ENCODE results near the gene MYG1.
"Not testable (repeated sequence)": the region's sequence is repeated elsewhere in the genome, so short reads cannot be mapped to it uniquely, and the experiment has no call there.

The MYG1 gene

DNA sequence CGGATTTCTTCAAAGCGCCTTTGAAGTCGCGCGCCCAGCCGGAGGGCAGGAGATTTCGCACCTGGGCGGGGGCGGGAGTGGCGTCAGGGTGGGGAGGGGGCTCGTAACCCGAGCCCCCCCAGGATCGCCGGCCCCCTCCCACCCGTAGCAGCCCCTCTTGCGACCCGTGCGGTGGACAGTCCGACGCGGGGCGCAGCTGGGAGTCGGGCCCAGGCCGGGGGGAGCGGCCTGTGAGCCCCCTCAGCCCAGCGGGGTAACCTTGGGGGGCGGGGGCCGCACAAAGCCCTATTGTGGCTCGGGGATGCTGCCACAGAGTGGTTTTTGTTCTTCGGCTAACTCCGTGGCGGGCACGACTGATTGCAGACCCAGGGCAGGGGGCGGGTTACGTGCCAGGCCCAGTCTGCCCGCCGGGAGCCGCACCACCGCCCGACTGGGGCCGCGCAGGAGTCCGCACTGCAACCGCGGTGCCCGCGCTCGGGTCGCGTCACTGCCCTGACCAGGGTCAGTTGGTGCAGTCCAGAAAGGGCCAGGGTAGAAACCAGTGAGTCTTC is 26.1 kb downstream of the MYG1 start:
- no peak for DNase-seq (ENCODE audit: low read depth in 2 of 2)
- peak overlapping the region; percentile 56 to 65 for H3K4me3 ChIP-seq (replicated peaks in 1 of 2; ENCODE audit: low read depth in 2 of 2, low read length in 2 of 2)
- TF ChIP-seq, protein P1, sequence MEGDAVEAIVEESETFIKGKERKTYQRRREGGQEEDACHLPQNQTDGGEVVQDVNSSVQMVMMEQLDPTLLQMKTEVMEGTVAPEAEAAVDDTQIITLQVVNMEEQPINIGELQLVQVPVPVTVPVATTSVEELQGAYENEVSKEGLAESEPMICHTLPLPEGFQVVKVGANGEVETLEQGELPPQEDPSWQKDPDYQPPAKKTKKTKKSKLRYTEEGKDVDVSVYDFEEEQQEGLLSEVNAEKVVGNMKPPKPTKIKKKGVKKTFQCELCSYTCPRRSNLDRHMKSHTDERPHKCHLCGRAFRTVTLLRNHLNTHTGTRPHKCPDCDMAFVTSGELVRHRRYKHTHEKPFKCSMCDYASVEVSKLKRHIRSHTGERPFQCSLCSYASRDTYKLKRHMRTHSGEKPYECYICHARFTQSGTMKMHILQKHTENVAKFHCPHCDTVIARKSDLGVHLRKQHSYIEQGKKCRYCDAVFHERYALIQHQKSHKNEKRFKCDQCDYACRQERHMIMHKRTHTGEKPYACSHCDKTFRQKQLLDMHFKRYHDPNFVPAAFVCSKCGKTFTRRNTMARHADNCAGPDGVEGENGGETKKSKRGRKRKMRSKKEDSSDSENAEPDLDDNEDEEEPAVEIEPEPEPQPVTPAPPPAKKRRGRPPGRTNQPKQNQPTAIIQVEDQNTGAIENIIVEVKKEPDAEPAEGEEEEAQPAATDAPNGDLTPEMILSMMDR (IDR thresholded peaks at IDR 0.05; ENCODE audit: low read depth, low read length) = no peak

DNA sequence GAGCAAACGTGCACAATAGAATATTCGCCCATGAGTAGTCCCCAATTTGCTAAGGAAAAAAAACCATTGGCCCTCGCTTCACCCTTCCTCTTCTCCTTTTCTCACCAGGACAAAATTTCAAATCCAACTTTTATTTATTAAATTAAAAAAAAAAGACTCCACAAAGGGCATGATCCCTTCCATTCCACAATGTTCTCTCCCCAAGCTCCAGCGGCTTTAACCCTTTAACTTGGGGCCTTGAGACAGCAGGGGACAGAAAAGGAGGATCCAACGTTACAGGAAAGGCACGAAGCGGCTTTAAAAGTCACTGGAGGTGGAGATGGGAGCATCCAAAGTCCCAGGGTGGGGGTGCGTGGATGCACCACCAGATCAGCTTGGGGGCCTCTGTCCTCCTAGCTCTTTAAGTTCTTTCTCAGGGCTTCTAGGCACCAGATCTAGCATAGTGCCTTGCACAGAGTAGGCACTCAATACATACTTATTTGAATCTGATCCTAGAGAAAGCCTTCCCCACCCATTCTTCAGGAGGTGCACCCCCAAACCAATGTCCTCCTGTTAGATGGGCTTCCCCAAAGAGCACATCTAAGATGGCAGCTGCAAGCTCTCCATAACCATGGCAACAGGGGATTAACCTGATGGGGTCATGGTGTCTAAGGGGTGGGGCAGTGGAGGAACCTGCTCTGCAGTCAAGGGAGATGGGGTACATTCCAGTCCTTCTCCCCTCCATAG is 27.1 kb downstream of the MYG1 start:
- no peak overlapping the region for H3K4me3 ChIP-seq (replicated peaks in 1 of 2; ENCODE audit: low read depth in 2 of 2, low read length in 2 of 2)
- no peak for DNase-seq (ENCODE audit: low read depth in 2 of 2)

DNA sequence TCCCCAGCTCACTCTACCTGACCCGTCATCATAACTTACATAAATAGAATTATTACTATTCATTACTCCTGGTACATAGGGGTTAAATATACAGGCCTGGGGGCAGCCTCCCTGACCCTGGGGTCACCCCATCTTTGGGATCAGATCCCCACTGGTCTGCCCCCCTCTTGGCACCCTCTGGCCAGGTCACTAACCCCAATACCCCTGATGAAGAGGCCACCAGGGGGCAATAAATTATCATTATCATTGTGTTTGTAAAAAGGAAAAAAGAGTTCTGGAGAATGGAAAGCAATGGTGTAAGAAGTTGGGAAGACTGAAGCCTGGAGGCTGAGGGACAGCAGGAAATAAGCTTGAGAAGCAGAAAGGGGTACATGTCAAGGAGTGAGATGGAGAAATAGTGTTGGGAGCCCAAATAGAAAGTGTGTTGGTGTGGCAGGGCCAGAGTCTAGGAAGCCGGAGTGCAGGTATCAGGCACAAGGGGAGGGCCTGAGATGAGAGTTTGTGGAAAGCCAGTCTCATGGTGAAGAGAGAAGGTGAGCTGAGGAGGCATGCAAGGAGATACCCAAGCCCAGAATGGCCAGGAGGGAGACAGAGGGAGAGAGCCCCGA is 28.0 kb downstream of the MYG1 start:
- TF ChIP-seq, protein P1 (IDR thresholded peaks at IDR 0.05; ENCODE audit: low read depth, low read length) = peak; percentile 45

More for the DNA sequence above, 27.1 kb downstream of the MYG1 start:
- TF ChIP-seq, protein P1 (IDR thresholded peaks at IDR 0.05; ENCODE audit: low read depth, low read length) = no peak

DNA sequence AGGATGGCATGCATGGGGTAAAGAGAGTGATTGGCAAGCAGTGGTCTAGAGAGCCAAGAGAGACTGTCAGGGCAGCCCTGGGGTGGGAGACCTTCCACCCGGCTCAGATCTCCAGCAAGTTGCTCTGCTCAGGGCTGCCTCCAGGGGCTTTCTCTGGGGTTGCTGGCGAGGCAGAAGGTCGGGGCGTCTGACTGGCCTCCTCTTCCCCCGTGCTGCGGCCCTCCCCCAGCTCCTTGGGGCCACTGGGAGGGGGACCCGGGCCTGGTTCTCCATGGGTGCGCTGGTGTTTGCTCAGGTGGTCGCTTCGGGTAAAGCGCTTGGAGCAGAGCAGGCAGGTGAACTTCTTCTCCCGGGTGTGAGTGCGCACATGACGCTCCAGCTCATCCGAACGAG is 28.5 kb downstream of the MYG1 start:
- no peak overlapping the region for H3K4me3 ChIP-seq (replicated peaks in 1 of 2; ENCODE audit: low read depth in 2 of 2, low read length in 2 of 2)
- no peak for DNase-seq (ENCODE audit: low read depth in 2 of 2)
- TF ChIP-seq, protein P1 (IDR thresholded peaks at IDR 0.05; ENCODE audit: low read depth, low read length) = peak; percentile 5

More for the DNA sequence above, 28.0 kb downstream of the MYG1 start:
- no peak overlapping the region for H3K4me3 ChIP-seq (replicated peaks in 1 of 2; ENCODE audit: low read depth in 2 of 2, low read length in 2 of 2)
- peak; percentile 43 to 48 for DNase-seq (ENCODE audit: low read depth in 2 of 2)

DNA sequence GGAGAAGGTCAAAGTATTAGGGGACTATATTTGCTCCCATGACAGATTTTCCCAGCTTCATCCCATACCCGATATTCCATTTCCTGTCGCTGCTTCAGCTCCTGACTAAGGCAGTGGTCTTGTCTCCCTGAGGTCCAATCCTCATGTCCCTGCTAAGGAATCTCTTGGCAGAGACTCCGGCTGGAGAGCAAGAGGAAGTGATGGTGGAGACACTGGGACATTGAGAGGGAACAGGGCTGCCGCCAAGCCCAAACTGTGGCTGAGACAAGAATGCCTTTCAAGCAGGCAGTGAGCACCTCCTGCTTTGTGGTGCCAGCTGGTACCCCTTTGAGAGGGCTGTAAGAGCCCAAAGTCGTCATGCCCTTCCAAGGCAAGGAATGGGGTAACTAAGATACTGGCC is 31.2 kb downstream of the MYG1 start:
- H3K4me3 ChIP-seq (replicated peaks in 1 of 2; ENCODE audit: low read depth in 2 of 2, low read length in 2 of 2) = no peak overlapping the region
- TF ChIP-seq, protein P1 (IDR thresholded peaks at IDR 0.05; ENCODE audit: low read depth, low read length) = no peak
- no peak for DNase-seq (ENCODE audit: low read depth in 2 of 2)

DNA sequence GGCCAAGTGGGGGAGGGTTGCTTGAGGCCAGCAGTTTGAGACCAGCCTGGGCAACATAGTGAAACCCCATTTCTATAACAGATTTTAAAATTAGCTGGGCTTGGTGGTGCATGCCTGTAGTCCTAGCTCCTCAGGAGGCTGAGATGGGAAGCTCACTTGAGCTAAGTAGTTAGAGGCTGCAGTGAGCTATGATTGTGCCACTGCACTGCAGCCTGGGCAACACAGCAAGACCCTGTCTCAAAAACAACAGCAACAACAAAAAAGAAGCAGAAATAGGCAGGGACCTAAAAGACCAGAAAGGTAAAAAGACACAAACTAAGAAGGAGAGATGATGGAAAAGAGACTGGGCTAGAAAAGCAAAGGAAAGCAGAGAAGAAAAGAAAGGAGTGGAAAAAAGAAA is 32.8 kb downstream of the MYG1 start:
- H3K4me3 ChIP-seq (replicated peaks in 1 of 2; ENCODE audit: low read depth in 2 of 2, low read length in 2 of 2); DNase-seq (ENCODE audit: low read depth in 2 of 2): not testable (repeated sequence)

DNA sequence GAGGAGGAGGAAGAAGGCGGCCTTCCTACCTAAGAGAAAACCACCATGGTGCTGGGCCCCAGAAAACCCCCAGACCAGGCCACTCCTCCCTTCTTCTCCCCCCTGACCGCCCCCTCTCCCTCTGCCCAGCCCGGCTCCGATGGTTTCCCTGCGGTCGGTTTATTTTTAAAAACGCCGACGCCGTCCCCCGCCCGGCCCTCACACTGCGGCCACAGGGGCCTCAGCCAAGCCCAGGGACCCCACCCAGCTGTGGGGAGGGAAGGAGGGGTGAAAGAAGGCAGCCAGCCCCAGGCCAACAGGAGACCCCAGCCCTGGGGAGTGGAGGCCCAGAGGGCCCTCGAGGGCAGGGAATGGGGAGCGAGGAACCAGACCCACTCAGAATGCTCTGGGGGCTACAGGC is 33.2 kb downstream of the MYG1 start:
- TF ChIP-seq, protein P1 (IDR thresholded peaks at IDR 0.05; ENCODE audit: low read depth, low read length) = no peak
- DNase-seq (ENCODE audit: low read depth in 2 of 2) = no peak
- no peak overlapping the region for H3K4me3 ChIP-seq (replicated peaks in 1 of 2; ENCODE audit: low read depth in 2 of 2, low read length in 2 of 2)

Data from cardiac fibroblast (primary cell).